Kidney epithelial cell (primary cell): Measurements from ENCODE around the gene SF3A2. TPM values are rescaled to one million over a fixed set of nuclear protein-coding genes. Genes with fewer than 3 reads are reported as not detected.
"Not testable (repeated sequence)": the region's sequence is repeated elsewhere in the genome, so short reads cannot be mapped to it uniquely, and the experiment has no call there.

Source experiments
- DNase-seq: peaks from one replicate; pipeline ENCODE4 v3.0.0-alpha.2; 2010; ENCODE audit warnings: low read depth
- H3K27me3 ChIP-seq: 2 replicates; pipeline ENCODE4 v1.6.0; 2011; ENCODE audit warnings: low read length; ENCODE audit not compliant: control insufficient read depth, insufficient read depth
- H3K36me3 ChIP-seq: 2 replicates; pipeline ENCODE4 v1.5.1; 2011; ENCODE audit warnings: low read length; ENCODE audit not compliant: control insufficient read depth, insufficient read depth
- H3K4me3 ChIP-seq: 2 replicates; pipeline ENCODE4 v1.5.1; 2011; ENCODE audit warnings: low read depth, mild to moderate bottlenecking, control low read depth, low read length
- CTCF ChIP-seq: IDR thresholded peaks from 2 replicates; pipeline ENCODE4 v1.5.1; 2011; ENCODE audit warnings: mild to moderate bottlenecking, moderate library complexity, low read length, control low read depth, inconsistent platforms; ENCODE audit not compliant: insufficient read depth, poor library complexity, severe bottlenecking
- total RNA-seq: library from RNA; depleted of rRNA; stranded (reverse); fragments of >200 nt; gene quantifications from 2 replicates; pipeline ENCODE4 v1.2.3, GENCODE V29; 2015

SF3A2 gene
- total RNA-seq, 1 donor from 2014 or later = 72.4 TPM

- Histone ChIP-seq H3K36me3 (peaks cover 2% of the 10 kb centered on the region), H3K4me3 (no peak overlapping the region), H3K27me3 (peaks cover 15% of the 10 kb centered on the region)
- DNase-seq = no peak
- no peak for TF ChIP-seq CTCF
Observed at GRCh38 chr19:2278459-2279158, 42.0 kb downstream of the SF3A2 start.

GRCh38 chr19:2280633-2281264 lies 44.1 kb downstream of the SF3A2 start:
- Histone ChIP-seq H3K36me3 (no peaks in the 10 kb centered on the region), H3K27me3 (peaks cover 17% of the 10 kb centered on the region), H3K4me3 (no peak overlapping the region)
- no peak for DNase-seq
- no peak for TF ChIP-seq CTCF

- not testable (repeated sequence) for H3K4me3 ChIP-seq, H3K36me3 ChIP-seq, DNase-seq
- peaks cover 24% of the 10 kb centered on the region for H3K27me3 ChIP-seq
Observed at GRCh38 chr19:2281265-2282061, 44.8 kb downstream of the SF3A2 start.

GRCh38 chr19:2282062-2282861 lies 45.6 kb downstream of the SF3A2 start, which contains the start of gene PEAK3:
TSS of gene PEAK3 (minus strand) at chr19:2282175. CDS start at chr19:2280931, 1,244 bp downstream.
- TF ChIP-seq CTCF = no peak
- no peaks in the 10 kb centered on the region for H3K36me3 ChIP-seq
- peaks cover 30% of the 10 kb centered on the region for H3K27me3 ChIP-seq
- H3K4me3 ChIP-seq = no peak within 1 kb of the TSS
- no peak for DNase-seq

GRCh38 chr19:2282862-2283237 lies 46.2 kb downstream of the SF3A2 start:
- DNase-seq = no peak
- H3K4me3 ChIP-seq = no peak overlapping the region
- no peaks in the 10 kb centered on the region for H3K36me3 ChIP-seq
- H3K27me3 ChIP-seq = peaks cover 36% of the 10 kb centered on the region
- no peak for TF ChIP-seq CTCF
